Central memory CD4-positive, alpha-beta T cell (primary cell): Measurements from ENCODE around the gene NCAM1.
"Not testable (repeated sequence)": the region's sequence is repeated elsewhere in the genome, so short reads cannot be mapped to it uniquely, and the experiment has no call there.

Experiments used
- DNase-seq: peaks from one replicate; pipeline ENCODE4 v3.0.0; 2022
- total RNA-seq, 3 experiments: gene quantifications; one replicate each; lab custom pipeline; 2026; lab: John Stamatoyannopoulos, UW

The NCAM1 gene
- 0 to 0.19 (median 0) reads per million in 3 experiments for total RNA-seq

GRCh38 chr11:112961146-112961668 is at the start of gene NCAM1:
TSS of gene NCAM1 (plus strand) at chr11:112961420.
- DNase-seq, result no peak

- no peak for DNase-seq
Observed at GRCh38 chr11:112922606-112923005, 38.6 kb upstream of the NCAM1 start.

- not testable (repeated sequence) for DNase-seq
Observed at GRCh38 chr11:112924836-112925235, 36.4 kb upstream of the NCAM1 start.

- no peak for DNase-seq
Observed at GRCh38 chr11:112925516-112926310, 35.5 kb upstream of the NCAM1 start.

GRCh38 chr11:112928136-112928535 is 33.1 kb upstream of the NCAM1 start:
- no peak for DNase-seq

- no peak for DNase-seq
Observed at GRCh38 chr11:112929432-112929831, 31.8 kb upstream of the NCAM1 start.

GRCh38 chr11:112931703-112932102 is 29.5 kb upstream of the NCAM1 start:
- no peak for DNase-seq

- no peak for DNase-seq
Observed at GRCh38 chr11:112932593-112932992, 28.6 kb upstream of the NCAM1 start.

- DNase-seq, result no peak
Observed at GRCh38 chr11:112933970-112934369, 27.2 kb upstream of the NCAM1 start.

GRCh38 chr11:112941104-112941503 is 20.1 kb upstream of the NCAM1 start:
- no peak for DNase-seq

GRCh38 chr11:112942966-112943643 is 18.1 kb upstream of the NCAM1 start:
- DNase-seq, result no peak

GRCh38 chr11:112946866-112947265 is 14.4 kb upstream of the NCAM1 start:
- DNase-seq, result no peak

- DNase-seq, result no peak
Observed at GRCh38 chr11:112949781-112950575, 11.2 kb upstream of the NCAM1 start.

GRCh38 chr11:112958670-112959069 is 2.5 kb upstream of the NCAM1 start:
- DNase-seq, result no peak

GRCh38 chr11:112961751-112962578 is 745 bp downstream of the NCAM1 start:
- no peak for DNase-seq

GRCh38 chr11:112962579-112963367 is 1.6 kb downstream of the NCAM1 start:
- no peak for DNase-seq

GRCh38 chr11:112963368-112963955 is 2.2 kb downstream of the NCAM1 start:
- no peak for DNase-seq

GRCh38 chr11:112965656-112966055 is 4.4 kb downstream of the NCAM1 start:
- no peak for DNase-seq

GRCh38 chr11:112966561-112966960 is 5.3 kb downstream of the NCAM1 start:
- no peak for DNase-seq

- no peak for DNase-seq
Observed at GRCh38 chr11:112967082-112967481, 5.9 kb downstream of the NCAM1 start.
